ENCODE data around the gene EIPR1.

EIPR1 gene

DNA sequence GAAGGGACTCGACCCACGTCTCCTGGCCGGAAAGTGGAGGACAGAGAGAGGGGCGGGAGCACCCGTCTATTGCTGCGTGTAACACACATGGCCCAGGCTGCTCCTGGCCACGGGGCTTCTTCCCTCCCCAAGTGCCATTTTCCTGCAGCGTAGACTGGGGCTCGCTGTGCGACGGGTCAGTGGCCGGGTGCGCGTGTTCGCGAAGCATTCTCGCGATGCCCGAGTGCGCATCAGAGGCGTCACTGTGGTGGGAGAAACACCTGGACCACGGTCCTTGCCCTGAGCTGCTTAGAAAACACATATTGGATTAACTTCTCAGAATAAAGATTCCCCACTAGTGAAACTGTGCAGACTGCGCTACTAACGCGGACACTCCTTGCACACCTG is 200.8 kb downstream of the EIPR1 start:
- H4K8ac ChIP-seq (ENCODE audit: low read depth, low read length) = no peak overlapping the region
- H3K79me1 ChIP-seq (ENCODE audit: low read length) = peaks cover 2% of the 10 kb centered on the region
- no peak overlapping the region for H3K56ac ChIP-seq (ENCODE audit: low read length)
- no peak overlapping the region for H2BK5ac ChIP-seq (ENCODE audit: low read length)
- H2BK15ac ChIP-seq (replicated peaks; ENCODE audit: low read depth) = no peak overlapping the region
- no peak overlapping the region for H3K4me2 ChIP-seq (ENCODE audit: low read length)
- no peak overlapping the region for H4K5ac ChIP-seq (ENCODE audit: low read length)
- no peak overlapping the region for H3K18ac ChIP-seq (ENCODE audit: low read length)
- H3K4ac ChIP-seq (ENCODE audit: low read depth, low read length) = no peak overlapping the region
- no peaks in the 10 kb centered on the region for H3K4me1 ChIP-seq (ENCODE audit: control insufficient read depth, low read depth, low read length)
- H2AK5ac ChIP-seq (ENCODE audit: low read length) = no peak overlapping the region
- no peak overlapping the region for H3K9ac ChIP-seq (ENCODE audit: low read length)
- WGBS (ENCODE audit: extremely low coverage, insufficient coverage, low lambda C conversion rate) = no CpG with 5 or more reads among the region's 25 CpGs
- no peak overlapping the region for H3K23ac ChIP-seq (ENCODE audit: low read length)
- no peak for DNase-seq
- no peaks in the 10 kb centered on the region for H3K27me3 ChIP-seq (ENCODE audit: insufficient read depth, low read length, poor library complexity)
- H3K79me2 ChIP-seq (ENCODE audit: control insufficient read depth, insufficient read depth, low read length) = no peaks in the 10 kb centered on the region
- no peaks in the 10 kb centered on the region for H3K36me3 ChIP-seq (ENCODE audit: control insufficient read depth, insufficient read depth, low read length)
- H3K27ac ChIP-seq (ENCODE audit: low read depth, low read length) = no peak overlapping the region
- H2BK120ac ChIP-seq (ENCODE audit: low read depth, low read length) = no peak overlapping the region
- no peak overlapping the region for H3K4me3 ChIP-seq (ENCODE audit: low read length)

- H3K56ac ChIP-seq (ENCODE audit: low read length) = no peak overlapping the region
- H3K23ac ChIP-seq (ENCODE audit: low read length) = no peak overlapping the region
- DNase-seq = no peak
- no peaks in the 10 kb centered on the region for H3K36me3 ChIP-seq (ENCODE audit: control insufficient read depth, insufficient read depth, low read length)
- H2BK120ac ChIP-seq (ENCODE audit: low read depth, low read length) = no peak overlapping the region
- no peak overlapping the region for H4K5ac ChIP-seq (ENCODE audit: low read length)
- H3K27ac ChIP-seq (ENCODE audit: low read depth, low read length) = no peak overlapping the region
- H2BK5ac ChIP-seq (ENCODE audit: low read length) = no peak overlapping the region
- no peak overlapping the region for H2BK15ac ChIP-seq (replicated peaks; ENCODE audit: low read depth)
- H3K4me1 ChIP-seq (ENCODE audit: control insufficient read depth, low read depth, low read length) = no peaks in the 10 kb centered on the region
- H3K4me3 ChIP-seq (ENCODE audit: low read length) = no peak overlapping the region
- peaks cover 2% of the 10 kb centered on the region for H3K79me1 ChIP-seq (ENCODE audit: low read length)
- H4K8ac ChIP-seq (ENCODE audit: low read depth, low read length) = no peak overlapping the region
- no peak overlapping the region for H3K18ac ChIP-seq (ENCODE audit: low read length)
- H2AK5ac ChIP-seq (ENCODE audit: low read length) = no peak overlapping the region
- no peak overlapping the region for H3K4ac ChIP-seq (ENCODE audit: low read depth, low read length)
- no CpG with 5 or more reads among the region's 23 CpGs for WGBS (ENCODE audit: extremely low coverage, insufficient coverage, low lambda C conversion rate)
- no peak overlapping the region for H3K9ac ChIP-seq (ENCODE audit: low read length)
- no peaks in the 10 kb centered on the region for H3K79me2 ChIP-seq (ENCODE audit: control insufficient read depth, insufficient read depth, low read length)
- no peak overlapping the region for H3K4me2 ChIP-seq (ENCODE audit: low read length)
- H3K27me3 ChIP-seq (ENCODE audit: insufficient read depth, low read length, poor library complexity) = no peaks in the 10 kb centered on the region
These were observed 201.3 kb downstream of the EIPR1 start for GRCh38 chr2:3176071-3176868.

- no peak overlapping the region for H3K56ac ChIP-seq (ENCODE audit: low read length)
- no peak overlapping the region for H3K23ac ChIP-seq (ENCODE audit: low read length)
- no peak overlapping the region for H3K4ac ChIP-seq (ENCODE audit: low read depth, low read length)
- no peak overlapping the region for H3K18ac ChIP-seq (ENCODE audit: low read length)
- no peak overlapping the region for H2AK5ac ChIP-seq (ENCODE audit: low read length)
- no peak overlapping the region for H2BK15ac ChIP-seq (replicated peaks; ENCODE audit: low read depth)
- no peaks in the 10 kb centered on the region for H3K79me2 ChIP-seq (ENCODE audit: control insufficient read depth, insufficient read depth, low read length)
- no peak overlapping the region for H2BK120ac ChIP-seq (ENCODE audit: low read depth, low read length)
- no peak overlapping the region for H4K8ac ChIP-seq (ENCODE audit: low read depth, low read length)
- no CpG with 5 or more reads among the region's 5 CpGs for WGBS (ENCODE audit: extremely low coverage, insufficient coverage, low lambda C conversion rate)
- H3K4me3 ChIP-seq (ENCODE audit: low read length) = no peak overlapping the region
- H3K27me3 ChIP-seq (ENCODE audit: insufficient read depth, low read length, poor library complexity) = no peaks in the 10 kb centered on the region
- DNase-seq = no peak
- H3K79me1 ChIP-seq (ENCODE audit: low read length) = peaks cover 2% of the 10 kb centered on the region
- no peak overlapping the region for H4K5ac ChIP-seq (ENCODE audit: low read length)
- H3K36me3 ChIP-seq (ENCODE audit: control insufficient read depth, insufficient read depth, low read length) = no peaks in the 10 kb centered on the region
- no peak overlapping the region for H3K4me2 ChIP-seq (ENCODE audit: low read length)
- no peak overlapping the region for H3K27ac ChIP-seq (ENCODE audit: low read depth, low read length)
- H2BK5ac ChIP-seq (ENCODE audit: low read length) = no peak overlapping the region
- H3K9ac ChIP-seq (ENCODE audit: low read length) = no peak overlapping the region
- H3K4me1 ChIP-seq (ENCODE audit: control insufficient read depth, low read depth, low read length) = no peaks in the 10 kb centered on the region
These were observed 202.1 kb downstream of the EIPR1 start for GRCh38 chr2:3175568-3175955.

GRCh38 chr2:3174626-3175567 is 202.7 kb downstream of the EIPR1 start:
- Histone ChIP-seq H3K4me3 (ENCODE audit: low read length) (no peak overlapping the region), H3K36me3 (ENCODE audit: control insufficient read depth, insufficient read depth, low read length) (no peaks in the 10 kb centered on the region), H3K4ac (ENCODE audit: low read depth, low read length) (no peak overlapping the region), H3K23ac (ENCODE audit: low read length) (no peak overlapping the region), H3K18ac (ENCODE audit: low read length) (no peak overlapping the region), H3K27ac (ENCODE audit: low read depth, low read length) (no peak overlapping the region), H3K27me3 (ENCODE audit: insufficient read depth, low read length, poor library complexity) (no peaks in the 10 kb centered on the region), H2AK5ac (ENCODE audit: low read length) (no peak overlapping the region), H3K79me1 (ENCODE audit: low read length) (no peaks in the 10 kb centered on the region), H3K4me2 (ENCODE audit: low read length) (no peak overlapping the region), H4K8ac (ENCODE audit: low read depth, low read length) (no peak overlapping the region), H2BK120ac (ENCODE audit: low read depth, low read length) (no peak overlapping the region), H3K9ac (ENCODE audit: low read length) (no peak overlapping the region), H4K5ac (ENCODE audit: low read length) (no peak overlapping the region), H2BK15ac (replicated peaks; ENCODE audit: low read depth) (no peak overlapping the region), H3K4me1 (ENCODE audit: control insufficient read depth, low read depth, low read length) (no peaks in the 10 kb centered on the region), H2BK5ac (ENCODE audit: low read length) (no peak overlapping the region), H3K56ac (ENCODE audit: low read length) (no peak overlapping the region), H3K79me2 (ENCODE audit: control insufficient read depth, insufficient read depth, low read length) (no peaks in the 10 kb centered on the region)
- no peak for DNase-seq
- no CpG with 5 or more reads among the region's 26 CpGs for WGBS (ENCODE audit: extremely low coverage, insufficient coverage, low lambda C conversion rate)

GRCh38 chr2:3173031-3173430 is 204.6 kb downstream of the EIPR1 start:
- H2BK120ac ChIP-seq (ENCODE audit: low read depth, low read length) = no peak overlapping the region
- H4K5ac ChIP-seq (ENCODE audit: low read length) = no peak overlapping the region
- no peak overlapping the region for H3K4me2 ChIP-seq (ENCODE audit: low read length)
- no peaks in the 10 kb centered on the region for H3K79me1 ChIP-seq (ENCODE audit: low read length)
- H3K4me3 ChIP-seq (ENCODE audit: low read length) = no peak overlapping the region
- no peak overlapping the region for H3K27ac ChIP-seq (ENCODE audit: low read depth, low read length)
- H3K23ac ChIP-seq (ENCODE audit: low read length) = no peak overlapping the region
- no peak overlapping the region for H3K56ac ChIP-seq (ENCODE audit: low read length)
- H3K4ac ChIP-seq (ENCODE audit: low read depth, low read length) = no peak overlapping the region
- H2BK15ac ChIP-seq (replicated peaks; ENCODE audit: low read depth) = no peak overlapping the region
- H3K79me2 ChIP-seq (ENCODE audit: control insufficient read depth, insufficient read depth, low read length) = no peaks in the 10 kb centered on the region
- no peak overlapping the region for H2AK5ac ChIP-seq (ENCODE audit: low read length)
- H3K27me3 ChIP-seq (ENCODE audit: insufficient read depth, low read length, poor library complexity) = no peaks in the 10 kb centered on the region
- no peak overlapping the region for H3K9ac ChIP-seq (ENCODE audit: low read length)
- no peaks in the 10 kb centered on the region for H3K36me3 ChIP-seq (ENCODE audit: control insufficient read depth, insufficient read depth, low read length)
- no peak overlapping the region for H4K8ac ChIP-seq (ENCODE audit: low read depth, low read length)
- H3K4me1 ChIP-seq (ENCODE audit: control insufficient read depth, low read depth, low read length) = no peaks in the 10 kb centered on the region
- H3K18ac ChIP-seq (ENCODE audit: low read length) = no peak overlapping the region
- no peak for DNase-seq
- whole genome bisulfite sequencing (ENCODE audit: extremely low coverage, insufficient coverage, low lambda C conversion rate) = no CpG with 5 or more reads among the region's 14 CpGs
- H2BK5ac ChIP-seq (ENCODE audit: low read length) = no peak overlapping the region

All from mesendoderm (in vitro differentiated cells).